Measurements from ENCODE around the gene STT3B.

STT3B gene

GRCh38 chr3:31488475-31489017 lies 44.2 kb upstream of the STT3B start:
- no peak overlapping the region for H2AK5ac ChIP-seq (ENCODE audit: low read length)
- no peak overlapping the region for H2BK5ac ChIP-seq (ENCODE audit: low read depth, low read length, poor library complexity)
- no peak overlapping the region for H3K18ac ChIP-seq (ENCODE audit: low read length)
- H3K4me2 ChIP-seq (ENCODE audit: low read length), result no peak overlapping the region
- H3K23ac ChIP-seq (ENCODE audit: low read length), result no peak overlapping the region
- WGBS (ENCODE audit: extremely low coverage, insufficient coverage, insufficient read length), result no CpG with 5 or more reads among the region's 3 CpGs
- no peak overlapping the region for H3K4ac ChIP-seq (ENCODE audit: low read depth, low read length)
- no peak overlapping the region for H3K4me3 ChIP-seq (ENCODE audit: low read depth, low read length)
- H4K91ac ChIP-seq (ENCODE audit: low read depth, low read length), result no peak overlapping the region
- peaks cover 0 to 5% of the 10 kb centered on the region in 2 experiments for H3K4me1 ChIP-seq (ENCODE audit: control insufficient read depth in 1 of 2, insufficient read depth in 2 of 2, low read length in 2 of 2)
- H4K8ac ChIP-seq (ENCODE audit: low read depth, low read length), result no peak overlapping the region
- peak; percentile 92 to 97 for DNase-seq
- no peak overlapping the region for H4K12ac ChIP-seq (ENCODE audit: low read depth, low read length)
- H2BK12ac ChIP-seq (ENCODE audit: low read length), result no peak overlapping the region
- no peak overlapping the region for H2BK120ac ChIP-seq (ENCODE audit: insufficient read depth, low read length, poor library complexity)
- H3K36me3 ChIP-seq (ENCODE audit: control insufficient read depth in 1 of 2, insufficient read depth in 2 of 2, low read length in 2 of 2), result no peaks in the 10 kb centered on the region
- no peak overlapping the region for H3K9ac ChIP-seq (ENCODE audit: low read length)
- no peak overlapping the region for H3K27ac ChIP-seq (ENCODE audit: low read depth, low read length)
- no peaks in the 10 kb centered on the region for H3K9me3 ChIP-seq (ENCODE audit: insufficient read depth, low read depth, low read length)
- H3K79me2 ChIP-seq (ENCODE audit: control insufficient read depth, insufficient read depth, low read length, poor library complexity), result no peaks in the 10 kb centered on the region
- H3K14ac ChIP-seq (ENCODE audit: low read length), result no peak overlapping the region
- H3K27me3 ChIP-seq (ENCODE audit: insufficient read depth, low read length), result no peaks in the 10 kb centered on the region
- no peak overlapping the region for H2AFZ ChIP-seq (ENCODE audit: insufficient read depth, low read length, poor library complexity)
- no peaks in the 10 kb centered on the region for H3K79me1 ChIP-seq (ENCODE audit: low read length)

- Histone ChIP-seq H3K9me3 (ENCODE audit: insufficient read depth, low read depth, low read length) (no peaks in the 10 kb centered on the region), H3K27me3 (ENCODE audit: insufficient read depth, low read length) (no peaks in the 10 kb centered on the region), H3K4me1 (ENCODE audit: control insufficient read depth in 1 of 2, insufficient read depth in 2 of 2, low read length in 2 of 2) (peaks cover 0 to 5% of the 10 kb centered on the region in 2 experiments), H2BK12ac (ENCODE audit: low read length) (no peak overlapping the region), H2BK5ac (ENCODE audit: low read depth, low read length, poor library complexity) (no peak overlapping the region), H3K4me2 (ENCODE audit: low read length) (no peak overlapping the region), H3K36me3 (ENCODE audit: control insufficient read depth in 1 of 2, insufficient read depth in 2 of 2, low read length in 2 of 2) (no peaks in the 10 kb centered on the region), H3K27ac (ENCODE audit: low read depth, low read length) (no peak overlapping the region), H3K79me2 (ENCODE audit: control insufficient read depth, insufficient read depth, low read length, poor library complexity) (no peaks in the 10 kb centered on the region), H4K91ac (ENCODE audit: low read depth, low read length) (no peak overlapping the region), H3K79me1 (ENCODE audit: low read length) (no peaks in the 10 kb centered on the region), H4K12ac (ENCODE audit: low read depth, low read length) (no peak overlapping the region), H2AFZ (ENCODE audit: insufficient read depth, low read length, poor library complexity) (no peak overlapping the region), H3K23ac (ENCODE audit: low read length) (no peak overlapping the region), H2AK5ac (ENCODE audit: low read length) (no peak overlapping the region), H3K4me3 (ENCODE audit: low read depth, low read length) (no peak overlapping the region), H4K8ac (ENCODE audit: low read depth, low read length) (no peak overlapping the region), H3K4ac (ENCODE audit: low read depth, low read length) (no peak overlapping the region), H3K18ac (ENCODE audit: low read length) (no peak overlapping the region), H3K9ac (ENCODE audit: low read length) (no peak overlapping the region), H3K14ac (ENCODE audit: low read length) (no peak overlapping the region), H2BK120ac (ENCODE audit: insufficient read depth, low read length, poor library complexity) (no peak overlapping the region)
- no CpG with 5 or more reads among the region's 1 CpG for WGBS (ENCODE audit: extremely low coverage, insufficient coverage, insufficient read length)
- DNase-seq, result no peak
Measured at GRCh38 chr3:31490502-31490901, 42.2 kb upstream of the STT3B start.

- H3K9me3 ChIP-seq (ENCODE audit: insufficient read depth, low read depth, low read length), result no peaks in the 10 kb centered on the region
- H4K91ac ChIP-seq (ENCODE audit: low read depth, low read length), result no peak overlapping the region
- no peak for DNase-seq
- H3K36me3 ChIP-seq (ENCODE audit: control insufficient read depth in 1 of 2, insufficient read depth in 2 of 2, low read length in 2 of 2), result no peaks in the 10 kb centered on the region
- H3K27me3 ChIP-seq (ENCODE audit: insufficient read depth, low read length), result no peaks in the 10 kb centered on the region
- H2AK5ac ChIP-seq (ENCODE audit: low read length), result no peak overlapping the region
- H3K18ac ChIP-seq (ENCODE audit: low read length), result no peak overlapping the region
- H3K9ac ChIP-seq (ENCODE audit: low read length), result no peak overlapping the region
- H3K27ac ChIP-seq (ENCODE audit: low read depth, low read length), result no peak overlapping the region
- H2BK120ac ChIP-seq (ENCODE audit: insufficient read depth, low read length, poor library complexity), result no peak overlapping the region
- H3K4ac ChIP-seq (ENCODE audit: low read depth, low read length), result no peak overlapping the region
- H2BK5ac ChIP-seq (ENCODE audit: low read depth, low read length, poor library complexity), result no peak overlapping the region
- no peaks in the 10 kb centered on the region for H3K79me1 ChIP-seq (ENCODE audit: low read length)
- H2AFZ ChIP-seq (ENCODE audit: insufficient read depth, low read length, poor library complexity), result no peak overlapping the region
- H4K12ac ChIP-seq (ENCODE audit: low read depth, low read length), result no peak overlapping the region
- no peak overlapping the region for H3K4me2 ChIP-seq (ENCODE audit: low read length)
- peaks cover 0 to 4% of the 10 kb centered on the region in 2 experiments for H3K4me1 ChIP-seq (ENCODE audit: control insufficient read depth in 1 of 2, insufficient read depth in 2 of 2, low read length in 2 of 2)
- H3K14ac ChIP-seq (ENCODE audit: low read length), result no peak overlapping the region
- WGBS (ENCODE audit: extremely low coverage, insufficient coverage, insufficient read length), result no CpG with 5 or more reads among the region's 6 CpGs
- no peaks in the 10 kb centered on the region for H3K79me2 ChIP-seq (ENCODE audit: control insufficient read depth, insufficient read depth, low read length, poor library complexity)
- no peak overlapping the region for H2BK12ac ChIP-seq (ENCODE audit: low read length)
- no peak overlapping the region for H3K4me3 ChIP-seq (ENCODE audit: low read depth, low read length)
- no peak overlapping the region for H4K8ac ChIP-seq (ENCODE audit: low read depth, low read length)
- H3K23ac ChIP-seq (ENCODE audit: low read length), result no peak overlapping the region
Measured at GRCh38 chr3:31491660-31492059, 41.1 kb upstream of the STT3B start.

GRCh38 chr3:31493149-31493548 lies 39.6 kb upstream of the STT3B start:
- H3K18ac ChIP-seq (ENCODE audit: low read length), result no peak overlapping the region
- H2AK5ac ChIP-seq (ENCODE audit: low read length), result no peak overlapping the region

More at GRCh38 chr3:31493149-31493548, 39.6 kb upstream of the STT3B start:
- no peak overlapping the region for H2AFZ ChIP-seq (ENCODE audit: insufficient read depth, low read length, poor library complexity)
- DNase-seq, result no peak
- no peak overlapping the region for H2BK5ac ChIP-seq (ENCODE audit: low read depth, low read length, poor library complexity)
- H3K14ac ChIP-seq (ENCODE audit: low read length), result no peak overlapping the region
- H3K27ac ChIP-seq (ENCODE audit: low read depth, low read length), result no peak overlapping the region
- H2BK12ac ChIP-seq (ENCODE audit: low read length), result no peak overlapping the region
- H3K4me2 ChIP-seq (ENCODE audit: low read length), result no peak overlapping the region
- H3K79me2 ChIP-seq (ENCODE audit: control insufficient read depth, insufficient read depth, low read length, poor library complexity), result no peaks in the 10 kb centered on the region
- no peaks in the 10 kb centered on the region for H3K36me3 ChIP-seq (ENCODE audit: control insufficient read depth in 1 of 2, insufficient read depth in 2 of 2, low read length in 2 of 2)
- no peak overlapping the region for H4K91ac ChIP-seq (ENCODE audit: low read depth, low read length)
- no peaks in the 10 kb centered on the region for H3K27me3 ChIP-seq (ENCODE audit: insufficient read depth, low read length)
- H3K4ac ChIP-seq (ENCODE audit: low read depth, low read length), result no peak overlapping the region
- no peak overlapping the region for H4K12ac ChIP-seq (ENCODE audit: low read depth, low read length)
- H4K8ac ChIP-seq (ENCODE audit: low read depth, low read length), result no peak overlapping the region
- no peak overlapping the region for H3K23ac ChIP-seq (ENCODE audit: low read length)
- no peaks in the 10 kb centered on the region for H3K9me3 ChIP-seq (ENCODE audit: insufficient read depth, low read depth, low read length)
- H3K79me1 ChIP-seq (ENCODE audit: low read length), result no peaks in the 10 kb centered on the region
- H3K4me1 ChIP-seq (ENCODE audit: control insufficient read depth in 1 of 2, insufficient read depth in 2 of 2, low read length in 2 of 2), result no peaks in the 10 kb centered on the region
- H3K9ac ChIP-seq (ENCODE audit: low read length), result no peak overlapping the region
- H2BK120ac ChIP-seq (ENCODE audit: insufficient read depth, low read length, poor library complexity), result no peak overlapping the region
- H3K4me3 ChIP-seq (ENCODE audit: low read depth, low read length), result no peak overlapping the region
